ENCODE results near the gene IL17REL.

DNA sequence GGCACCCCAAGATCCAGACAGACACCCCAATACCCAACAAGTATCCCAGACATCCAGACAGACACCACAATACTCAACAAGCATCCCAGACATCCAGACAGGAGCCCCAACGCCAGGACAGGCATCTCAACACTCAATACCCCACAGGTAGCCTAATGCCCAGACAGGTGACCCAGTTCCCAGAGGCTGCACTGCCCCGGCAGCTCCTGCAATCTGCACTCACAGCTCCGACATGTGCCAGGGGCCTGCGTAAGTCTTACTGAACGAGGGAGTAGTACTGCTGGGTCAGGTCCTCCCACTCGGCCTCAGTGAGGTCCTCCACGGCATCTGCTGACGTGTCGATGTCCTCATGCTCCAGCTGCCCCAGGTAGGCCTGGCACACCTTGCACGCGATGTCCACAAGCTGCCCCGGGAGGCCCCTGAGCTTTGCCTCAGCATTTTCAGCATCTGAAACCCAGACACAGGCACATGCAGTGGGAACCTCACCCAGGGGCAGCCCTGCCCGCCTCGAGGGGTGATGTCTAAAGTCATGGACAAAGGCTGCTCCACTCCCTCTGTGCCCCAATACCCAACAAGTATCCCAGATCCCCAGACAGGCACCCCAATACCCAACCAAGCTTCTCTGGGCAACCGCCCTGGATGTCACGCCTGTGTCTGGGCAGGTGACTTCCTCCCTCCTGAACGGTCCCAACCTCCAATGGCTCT lies 28.9 kb upstream of the IL17REL start:
- TF ChIP-seq GATAD2B (conservative IDR thresholded peaks at IDR 0.05; ENCODE audit: low read depth): no peak
- TF ChIP-seq ZNF207 (IDR thresholded peaks at IDR 0.05; ENCODE audit: borderline replicate concordance): no peak
- TF ChIP-seq, protein P1, sequence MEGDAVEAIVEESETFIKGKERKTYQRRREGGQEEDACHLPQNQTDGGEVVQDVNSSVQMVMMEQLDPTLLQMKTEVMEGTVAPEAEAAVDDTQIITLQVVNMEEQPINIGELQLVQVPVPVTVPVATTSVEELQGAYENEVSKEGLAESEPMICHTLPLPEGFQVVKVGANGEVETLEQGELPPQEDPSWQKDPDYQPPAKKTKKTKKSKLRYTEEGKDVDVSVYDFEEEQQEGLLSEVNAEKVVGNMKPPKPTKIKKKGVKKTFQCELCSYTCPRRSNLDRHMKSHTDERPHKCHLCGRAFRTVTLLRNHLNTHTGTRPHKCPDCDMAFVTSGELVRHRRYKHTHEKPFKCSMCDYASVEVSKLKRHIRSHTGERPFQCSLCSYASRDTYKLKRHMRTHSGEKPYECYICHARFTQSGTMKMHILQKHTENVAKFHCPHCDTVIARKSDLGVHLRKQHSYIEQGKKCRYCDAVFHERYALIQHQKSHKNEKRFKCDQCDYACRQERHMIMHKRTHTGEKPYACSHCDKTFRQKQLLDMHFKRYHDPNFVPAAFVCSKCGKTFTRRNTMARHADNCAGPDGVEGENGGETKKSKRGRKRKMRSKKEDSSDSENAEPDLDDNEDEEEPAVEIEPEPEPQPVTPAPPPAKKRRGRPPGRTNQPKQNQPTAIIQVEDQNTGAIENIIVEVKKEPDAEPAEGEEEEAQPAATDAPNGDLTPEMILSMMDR (IDR thresholded peaks at IDR 0.05 in 2 of 3, conservative IDR thresholded peaks at IDR 0.05 in 1 of 3; ENCODE audit: control insufficient read depth in 2 of 3, extremely low read depth in 1 of 3, insufficient read depth in 1 of 3, low read depth in 3 of 3, low read length in 3 of 3): no peak
- TF ChIP-seq IKZF2 (IDR thresholded peaks at IDR 0.05): no peak
- TF ChIP-seq BCL11A (IDR thresholded peaks at IDR 0.05; ENCODE audit: low read depth, low read length): no peak
- no peak for TF ChIP-seq ESRRA (IDR thresholded peaks at IDR 0.05; ENCODE audit: low read length)
- no peak for TF ChIP-seq SMARCA5 (IDR thresholded peaks at IDR 0.05)
- TF ChIP-seq, protein P2, sequence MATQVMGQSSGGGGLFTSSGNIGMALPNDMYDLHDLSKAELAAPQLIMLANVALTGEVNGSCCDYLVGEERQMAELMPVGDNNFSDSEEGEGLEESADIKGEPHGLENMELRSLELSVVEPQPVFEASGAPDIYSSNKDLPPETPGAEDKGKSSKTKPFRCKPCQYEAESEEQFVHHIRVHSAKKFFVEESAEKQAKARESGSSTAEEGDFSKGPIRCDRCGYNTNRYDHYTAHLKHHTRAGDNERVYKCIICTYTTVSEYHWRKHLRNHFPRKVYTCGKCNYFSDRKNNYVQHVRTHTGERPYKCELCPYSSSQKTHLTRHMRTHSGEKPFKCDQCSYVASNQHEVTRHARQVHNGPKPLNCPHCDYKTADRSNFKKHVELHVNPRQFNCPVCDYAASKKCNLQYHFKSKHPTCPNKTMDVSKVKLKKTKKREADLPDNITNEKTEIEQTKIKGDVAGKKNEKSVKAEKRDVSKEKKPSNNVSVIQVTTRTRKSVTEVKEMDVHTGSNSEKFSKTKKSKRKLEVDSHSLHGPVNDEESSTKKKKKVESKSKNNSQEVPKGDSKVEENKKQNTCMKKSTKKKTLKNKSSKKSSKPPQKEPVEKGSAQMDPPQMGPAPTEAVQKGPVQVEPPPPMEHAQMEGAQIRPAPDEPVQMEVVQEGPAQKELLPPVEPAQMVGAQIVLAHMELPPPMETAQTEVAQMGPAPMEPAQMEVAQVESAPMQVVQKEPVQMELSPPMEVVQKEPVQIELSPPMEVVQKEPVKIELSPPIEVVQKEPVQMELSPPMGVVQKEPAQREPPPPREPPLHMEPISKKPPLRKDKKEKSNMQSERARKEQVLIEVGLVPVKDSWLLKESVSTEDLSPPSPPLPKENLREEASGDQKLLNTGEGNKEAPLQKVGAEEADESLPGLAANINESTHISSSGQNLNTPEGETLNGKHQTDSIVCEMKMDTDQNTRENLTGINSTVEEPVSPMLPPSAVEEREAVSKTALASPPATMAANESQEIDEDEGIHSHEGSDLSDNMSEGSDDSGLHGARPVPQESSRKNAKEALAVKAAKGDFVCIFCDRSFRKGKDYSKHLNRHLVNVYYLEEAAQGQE (IDR thresholded peaks at IDR 0.05; ENCODE audit: low read depth, low read length): no peak
- TF ChIP-seq, protein P3, sequence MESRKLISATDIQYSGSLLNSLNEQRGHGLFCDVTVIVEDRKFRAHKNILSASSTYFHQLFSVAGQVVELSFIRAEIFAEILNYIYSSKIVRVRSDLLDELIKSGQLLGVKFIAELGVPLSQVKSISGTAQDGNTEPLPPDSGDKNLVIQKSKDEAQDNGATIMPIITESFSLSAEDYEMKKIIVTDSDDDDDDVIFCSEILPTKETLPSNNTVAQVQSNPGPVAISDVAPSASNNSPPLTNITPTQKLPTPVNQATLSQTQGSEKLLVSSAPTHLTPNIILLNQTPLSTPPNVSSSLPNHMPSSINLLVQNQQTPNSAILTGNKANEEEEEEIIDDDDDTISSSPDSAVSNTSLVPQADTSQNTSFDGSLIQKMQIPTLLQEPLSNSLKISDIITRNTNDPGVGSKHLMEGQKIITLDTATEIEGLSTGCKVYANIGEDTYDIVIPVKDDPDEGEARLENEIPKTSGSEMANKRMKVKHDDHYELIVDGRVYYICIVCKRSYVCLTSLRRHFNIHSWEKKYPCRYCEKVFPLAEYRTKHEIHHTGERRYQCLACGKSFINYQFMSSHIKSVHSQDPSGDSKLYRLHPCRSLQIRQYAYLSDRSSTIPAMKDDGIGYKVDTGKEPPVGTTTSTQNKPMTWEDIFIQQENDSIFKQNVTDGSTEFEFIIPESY (IDR thresholded peaks at IDR 0.05): no peak
- no peak for TF ChIP-seq EZH2 (IDR thresholded peaks at IDR 0.05; ENCODE audit: borderline replicate concordance, control insufficient read depth, low read depth, low read length)
- no peak for TF ChIP-seq SIN3A (IDR thresholded peaks at IDR 0.05; ENCODE audit: low read depth, low read length)
- no peak for TF ChIP-seq STAT3 (IDR thresholded peaks at IDR 0.05; ENCODE audit: low read depth, low read length)
